Activated gamma-delta T cell treated with Interleukin-2 at 50 U/mL for 16 hours (primary cell): ENCODE results near the gene ADCY3.

Source experiments
- DNase-seq: peaks from one replicate; pipeline ENCODE4 v3.0.0-alpha.2; 2020

ADCY3 gene

GRCh38 chr2:24924732-24925131 is 4.7 kb upstream of the ADCY3 start:
- DNase-seq = no peak

GRCh38 chr2:24924266-24924665 is 4.2 kb upstream of the ADCY3 start:
- DNase-seq = no peak

GRCh38 chr2:24923106-24923505 is 3.1 kb upstream of the ADCY3 start:
- no peak for DNase-seq

GRCh38 chr2:24922556-24922955 is 2.5 kb upstream of the ADCY3 start:
- no peak for DNase-seq

- DNase-seq = no peak
Observed at GRCh38 chr2:24920809-24921441, 888 bp upstream of the ADCY3 start.

- DNase-seq = no peak
Observed at GRCh38 chr2:24919506-24920097, 435 bp downstream of the ADCY3 start.

- peak; percentile 63 for DNase-seq
Observed at GRCh38 chr2:24919037-24919505, 966 bp downstream of the ADCY3 start.

- no peak for DNase-seq
Observed at GRCh38 chr2:24918326-24919036, 1.6 kb downstream of the ADCY3 start.

- no peak for DNase-seq
Observed at GRCh38 chr2:24917731-24918325, 2.2 kb downstream of the ADCY3 start.

- no peak for DNase-seq
Observed at GRCh38 chr2:24917086-24917485, 3.0 kb downstream of the ADCY3 start.

GRCh38 chr2:24915796-24916195 is 4.2 kb downstream of the ADCY3 start:
- no peak for DNase-seq

- no peak for DNase-seq
Observed at GRCh38 chr2:24915175-24915574, 4.9 kb downstream of the ADCY3 start.

GRCh38 chr2:24914713-24915112 is 5.3 kb downstream of the ADCY3 start:
- DNase-seq = no peak

- DNase-seq = no peak
Observed at GRCh38 chr2:24913911-24914310, 6.1 kb downstream of the ADCY3 start.

- no peak for DNase-seq
Observed at GRCh38 chr2:24912986-24913385, 7.1 kb downstream of the ADCY3 start.

GRCh38 chr2:24912523-24912922 is 7.5 kb downstream of the ADCY3 start:
- DNase-seq = no peak

- no peak for DNase-seq
Observed at GRCh38 chr2:24910245-24910644, 9.8 kb downstream of the ADCY3 start.

- DNase-seq = no peak
Observed at GRCh38 chr2:24909555-24910177, 10.4 kb downstream of the ADCY3 start.

- no peak for DNase-seq
Observed at GRCh38 chr2:24908461-24908901, 11.6 kb downstream of the ADCY3 start.

- no peak for DNase-seq
Observed at GRCh38 chr2:24907116-24907515, 12.9 kb downstream of the ADCY3 start.

GRCh38 chr2:24906466-24906865 is 13.6 kb downstream of the ADCY3 start:
- DNase-seq = no peak

GRCh38 chr2:24903161-24904103 is 16.6 kb downstream of the ADCY3 start:
- DNase-seq = no peak
